G401 (cell line): Measurements from ENCODE around the gene HIP1. TPM values are rescaled to one million over a fixed set of nuclear protein-coding genes. Genes with fewer than 3 reads are reported as not detected.
"Not testable (repeated sequence)": the region's sequence is repeated elsewhere in the genome, so short reads cannot be mapped to it uniquely, and the experiment has no call there.

Source experiments
- DNase-seq: peaks from one replicate; pipeline ENCODE4 v3.0.0-alpha.2; 2015; ENCODE audit warnings: low spot score
- in situ Hi-C: cut with HindIII; loops from 2 replicates; pipeline ENCODE4 v1.10.0; 2016; ENCODE audit warnings: low sequenced_read_pairs, mixed read lengths
- total RNA-seq: library from RNA; depleted of rRNA; stranded (reverse); fragments of >200 nt; shearing (Covaris generic); gene quantifications from 2 replicates; pipeline ENCODE4 v1.2.3, GENCODE V29; 2014

HIP1 gene
- total RNA-seq, 1 experiment from 2014 or later = 33.2 TPM

- peak; percentile 35 for DNase-seq
- in situ Hi-C loops = no loop called here
Measured at GRCh38 chr7:75567948-75568595, 170.7 kb downstream of the HIP1 start.

GRCh38 chr7:75565132-75565837 is 173.5 kb downstream of the HIP1 start:
- in situ Hi-C loops = no loop called here
- peak; percentile 2 for DNase-seq

- in situ Hi-C loops = no loop called here
- DNase-seq = no peak
Measured at GRCh38 chr7:75563171-75563570, 175.6 kb downstream of the HIP1 start.

GRCh38 chr7:75559976-75560365 is 178.8 kb downstream of the HIP1 start:
- no peak for DNase-seq
- in situ Hi-C loops = no loop called here

- in situ Hi-C loops = no loop called here
- DNase-seq = peak; percentile 12
Measured at GRCh38 chr7:75559355-75559975, 179.3 kb downstream of the HIP1 start.

- DNase-seq, in situ Hi-C loops: not testable (repeated sequence)
Measured at GRCh38 chr7:75556835-75557234, 181.9 kb downstream of the HIP1 start.

GRCh38 chr7:75555736-75556135 is 183.0 kb downstream of the HIP1 start:
- in situ Hi-C loops = no loop called here
- DNase-seq = no peak

GRCh38 chr7:75546237-75547015 is 192.3 kb downstream of the HIP1 start:
- no peak for DNase-seq
- in situ Hi-C loops = no loop called here

- DNase-seq = no peak
- in situ Hi-C loops = no loop called here
Measured at GRCh38 chr7:75537731-75538130, 201.0 kb downstream of the HIP1 start.

- in situ Hi-C loops = no loop called here
- no peak for DNase-seq
Measured at GRCh38 chr7:75536940-75537538, 201.7 kb downstream of the HIP1 start.

GRCh38 chr7:75536491-75536890 is 202.2 kb downstream of the HIP1 start:
- no peak for DNase-seq
- in situ Hi-C loops = no loop called here

GRCh38 chr7:75534727-75535307 is 203.9 kb downstream of the HIP1 start:
- in situ Hi-C loops = no loop called here
- no peak for DNase-seq

GRCh38 chr7:75533926-75534325 is 204.8 kb downstream of the HIP1 start:
- in situ Hi-C loops = no loop called here
- no peak for DNase-seq

GRCh38 chr7:75532639-75533038 is 206.1 kb downstream of the HIP1 start:
- in situ Hi-C loops = no loop called here
- no peak for DNase-seq

- no peak for DNase-seq
- in situ Hi-C loops = no loop called here
Measured at GRCh38 chr7:75531359-75531821, 207.4 kb downstream of the HIP1 start.

- in situ Hi-C loops, DNase-seq: not testable (repeated sequence)
Measured at GRCh38 chr7:75527224-75527722, 211.5 kb downstream of the HIP1 start.

GRCh38 chr7:75521727-75522126 is 217.0 kb downstream of the HIP1 start:
- in situ Hi-C loops, DNase-seq: not testable (repeated sequence)

GRCh38 chr7:75518842-75519241 is 219.9 kb downstream of the HIP1 start:
- in situ Hi-C loops = not testable (repeated sequence)
- peak; percentile 60 for DNase-seq

GRCh38 chr7:75509033-75509432 is 229.7 kb downstream of the HIP1 start:
- in situ Hi-C loops, DNase-seq: not testable (repeated sequence)
